Mammary microvascular endothelial cell (primary cell): ENCODE data around the gene SMIM7. TPM values are rescaled to one million over a fixed set of nuclear protein-coding genes. Genes with fewer than 3 reads are reported as not detected.

ENCODE experiments used
- total RNA-seq: library from RNA; depleted of rRNA; stranded (reverse); fragments of >200 nt; gene quantifications from 2 replicates; pipeline ENCODE4 v1.2.3, GENCODE V29; 2015

The SMIM7 gene
- 75.2 and 79.1 TPM in 2 replicates for total RNA-seq

GRCh38 chr19:16659832-16660708 lies at the start of gene SMIM7:
Gene SMIM7, minus strand, starts transcription at chr19:16660144. Its CDS starts 34 bp downstream, at chr19:16660110.

GRCh38 chr19:16660763-16661479 lies 977 bp upstream of the SMIM7 start, which contains the start of gene TMEM38A:
Gene TMEM38A, plus strand, starts transcription at chr19:16661139. Its CDS starts 79 bp downstream, at chr19:16661218.

GRCh38 chr19:16628183-16628983 lies 31.6 kb downstream of the SMIM7 start, which contains the start of gene MED26:
Gene MED26, minus strand, starts transcription at chr19:16628204. Its CDS starts 261 bp downstream, at chr19:16627943.

Other genes starting within 250 kb of the SMIM7 start
- 8.7 and 10.6 TPM in 2 replicates for gene EPS15L1, start 188.2 kb downstream of the SMIM7 start, total RNA-seq
- not detected in 2 replicates for gene CALR3, start 164.0 kb downstream of the SMIM7 start, total RNA-seq
- 2.2 and 2.7 TPM in 2 replicates for gene C19orf44, start 163.8 kb downstream of the SMIM7 start, total RNA-seq
- 5.3 and 5.7 TPM in 2 replicates for gene CHERP, start 117.7 kb downstream of the SMIM7 start, total RNA-seq
- 19.1 and 25.3 TPM in 2 replicates for gene SLC35E1, start 87.7 kb downstream of the SMIM7 start, total RNA-seq
- gene MED26, start 31.9 kb downstream of the SMIM7 start, total RNA-seq: 5.1 and 7.6 TPM in 2 replicates
- 0.20 and 0.69 TPM in 2 replicates for gene TMEM38A, start 995 bp upstream of the SMIM7 start, total RNA-seq
- not detected in 2 replicates for gene NWD1, start 59.7 kb upstream of the SMIM7 start, total RNA-seq
- gene SIN3B, start 169.3 kb upstream of the SMIM7 start, total RNA-seq: 27.6 and 30.0 TPM in 2 replicates
- 3.6 and 5.3 TPM in 2 replicates for gene F2RL3, start 228.9 kb upstream of the SMIM7 start, total RNA-seq